B cell (primary cell): ENCODE measurements around the gene BIRC7. TPM values are rescaled to one million over a fixed set of nuclear protein-coding genes. Genes with fewer than 3 reads are reported as not detected.

Experiments used
- ATAC-seq: fragments of 200-7000 bp; cut with Tn5 transposase; one replicate; pipeline ENCODE4 v1.10.0; 2021; ENCODE audit warnings: low read depth, mild to moderate bottlenecking, moderate number of reproducible peaks, moderate library complexity
- CTCF ChIA-PET: fragments of 350-600 bp; sonication (Branson Sonifier 250); formaldehyde crosslinking; loops from one replicate; lab custom pipeline; 2021; ENCODE audit warnings: antibody characterized with exemption, inconsistent platforms; lab: Charles Lee
- POLR2A ChIA-PET: fragments of 350-600 bp; sonication (Branson Sonifier 250); formaldehyde crosslinking; loops from one replicate; lab custom pipeline; 2021; ENCODE audit warnings: antibody characterized with exemption; lab: Charles Lee
- DNase-seq: peaks from one replicate; pipeline ENCODE4 v3.0.0; 2013
- H2AFZ ChIP-seq: 2 replicates; pipeline ENCODE4 v1.6.1; 2012; ENCODE audit warnings: mild to moderate bottlenecking, low read depth, low read length; ENCODE audit not compliant: insufficient read depth, poor library complexity, severe bottlenecking
- H3K27ac ChIP-seq, 2 donors: 1 replicate in 1 of 2; 2 replicates in 1 of 2; pipeline ENCODE4 v1.5.1; 2012 to 2013; ENCODE audit warnings: low read length in 2 of 2, mild to moderate bottlenecking in 2 of 2, moderate library complexity in 1 of 2
- H3K27me3 ChIP-seq, 4 experiments: fragments of 200-600 bp in 1 of 4; sonication (generic) in 1 of 4; replicated peaks in 1 of 4; 1 replicate in 2 of 4; 2 replicates in 2 of 4; pipeline versions ENCODE4 v1.6.1 to v1.7.0; 2013 to 2016; ENCODE audit warnings: low read length in 3 of 4, mild to moderate bottlenecking in 2 of 4, mixed read lengths in 1 of 4, moderate library complexity in 1 of 4; ENCODE audit not compliant: insufficient read depth in 4 of 4, control insufficient read depth in 3 of 4; ENCODE audit errors: control extremely low read depth in 1 of 4
- H3K36me3 ChIP-seq, 2 experiments: replicated peaks in 1 of 2; 1 replicate in 1 of 2; 2 replicates in 1 of 2; pipeline versions ENCODE4 v1.6.1 to v1.7.1; 2013; ENCODE audit warnings: low read length in 1 of 2; ENCODE audit not compliant: insufficient read depth in 2 of 2, control insufficient read depth in 1 of 2; ENCODE audit errors: control extremely low read depth in 1 of 2, extremely low read depth in 1 of 2
- H3K4me1 ChIP-seq, 2 donors: fragments of 200-600 bp in 1 of 2; sonication (generic) in 1 of 2; 1 replicate in 1 of 2; 2 replicates in 1 of 2; pipeline versions ENCODE4 v1.5.1 to v1.6.1; 2013 to 2017; ENCODE audit warnings: low read length in 2 of 2; ENCODE audit not compliant: control insufficient read depth in 2 of 2, insufficient read depth in 2 of 2
- H3K4me2 ChIP-seq: replicated peaks from 2 replicates; pipeline ENCODE3; 2012; ENCODE audit warnings: mild to moderate bottlenecking, low read depth, low read length; ENCODE audit not compliant: poor library complexity, severe bottlenecking
- H3K4me3 ChIP-seq, 5 experiments: fragments of 200-600 bp in 1 of 5; sonication (generic) in 1 of 5; 1 replicate in 3 of 5; 2 replicates in 2 of 5; pipeline versions ENCODE4 v1.5.1 to v1.7.0; 2011 to 2016; ENCODE audit warnings: low read length in 4 of 5, mild to moderate bottlenecking in 4 of 5, low read depth in 2 of 5, control low read depth in 1 of 5, moderate library complexity in 1 of 5; ENCODE audit not compliant: insufficient read depth in 1 of 5; ENCODE audit errors: control extremely low read depth in 1 of 5, extremely low read depth in 1 of 5
- H3K79me2 ChIP-seq: fragments of 200-600 bp; sonication (generic); one replicate; pipeline ENCODE4 v1.6.0; 2016; ENCODE audit warnings: low read length; ENCODE audit not compliant: control insufficient read depth, insufficient read depth
- H3K9ac ChIP-seq: fragments of 200-600 bp; sonication (generic); 2 replicates; pipeline ENCODE4 v1.6.1; 2017; ENCODE audit warnings: mild to moderate bottlenecking, low read length, moderate library complexity
- H3K9me3 ChIP-seq, 3 donors: one replicate each; pipeline versions ENCODE4 v1.6.1 to v1.7.1; 2013; ENCODE audit warnings: low read length in 2 of 3; ENCODE audit not compliant: control insufficient read depth in 2 of 3, insufficient read depth in 1 of 3; ENCODE audit errors: control extremely low read depth in 1 of 3
- H4K20me1 ChIP-seq: 2 replicates; pipeline ENCODE4 v1.6.0; 2012; ENCODE audit warnings: mild to moderate bottlenecking, low read length; ENCODE audit not compliant: insufficient read depth, control insufficient read depth, poor library complexity, severe bottlenecking
- H3K27ac Mint-ChIP-seq: one replicate; pipeline ENCODE4 v1.8.0; 2021; ENCODE audit warnings: mixed read lengths
- H3K27me3 Mint-ChIP-seq: one replicate; pipeline ENCODE4 v1.8.0; 2021; ENCODE audit warnings: mixed read lengths
- H3K4me1 Mint-ChIP-seq: one replicate; pipeline ENCODE4 v1.8.0; 2021; ENCODE audit warnings: mixed read lengths
- H3K4me3 Mint-ChIP-seq: one replicate; pipeline ENCODE4 v1.8.0; 2021; ENCODE audit warnings: mixed read lengths
- H3K9me3 Mint-ChIP-seq: one replicate; pipeline ENCODE4 v1.8.0; 2022; ENCODE audit warnings: mixed read lengths; ENCODE audit not compliant: insufficient read depth
- CTCF ChIP-seq: fragments of 200-600 bp; IDR thresholded peaks from one replicate; pipeline ENCODE4 v1.8.0; 2022; ENCODE audit warnings: antibody characterized with exemption, mild to moderate bottlenecking
- EZH2 ChIP-seq: IDR thresholded peaks from 2 replicates; pipeline ENCODE4 v1.6.1; 2012; ENCODE audit warnings: borderline replicate concordance, low read depth, mild to moderate bottlenecking, moderate library complexity, low read length; ENCODE audit not compliant: insufficient read depth, poor library complexity, severe bottlenecking
- WGBS: methylation state at CpG from one replicate; pipeline ENCODE4 v1.1.5; 2013; ENCODE audit warnings: missing lambda C conversion rate; ENCODE audit not compliant: insufficient coverage; 5-methylcytosine and 5-hydroxymethylcytosine counted together
- intact Hi-C: fragments of 100-400 bp; cut with micrococcal nuclease; formaldehyde crosslinking; loops from one replicate; pipeline ENCODE4 v1.10.0; 2022
- polyA plus RNA-seq: library from polyadenylated mRNA; depleted of rRNA; stranded (reverse); fragments of >200 nt; gene quantifications from 2 replicates; pipeline ENCODE4 v1.2.3, GENCODE V29; 2012
- total RNA-seq, 2 donors: library from RNA; stranded (reverse); fragments of 120-200 nt in 1 of 2; gene quantifications; 1 replicate in 1 of 2; 2 replicates in 1 of 2; pipeline versions ENCODE4 v1.2.3 to v1.2.4, GENCODE V29; 2013 to 2022

Gene BIRC7
- total and polyA plus RNA-seq, 2 donors (not counting 1 experiment from before 2014, with no cell fraction given), result 0.12 TPM; not detected in 1

- Histone ChIP-seq H3K9me3 (no peaks in the 10 kb centered on the region), H3K9ac (peak overlapping the region; percentile 80), H3K4me3 (peak overlapping the region; percentile 55 to 80 (median 69)), H3K27me3 (no peaks in the 10 kb centered on the region), H3K27ac (peak overlapping the region in 1 of 2 donors; percentile 63), H3K4me1 (peaks cover 13 to 16% of the 10 kb centered on the region in 2 donors), H3K36me3 (peaks cover 0 to 7% of the 10 kb centered on the region in 2 experiments), H2AFZ (peak overlapping the region; percentile 83), H3K79me2 (peaks cover 47% of the 10 kb centered on the region), H4K20me1 (peaks cover 41% of the 10 kb centered on the region), H3K4me2 (peak overlapping the region; percentile 93)
- no peak for DNase-seq
- intact Hi-C loops, result no loop called here
- peak overlapping the region; percentile 92 for H3K4me3 Mint-ChIP-seq
- peaks cover 27% of the 10 kb centered on the region for H3K4me1 Mint-ChIP-seq
- CTCF ChIA-PET, result interaction anchor here (1.1 to 2.2 kb wide), 2 partner anchors 36 to 50 kb away, joined by 3 to 8 read pairs; no protein-coding TSS in a partner anchor
- 0% methylated on average over 33 of the region's 37 CpGs for WGBS
- ATAC-seq, result no peak
- no peaks in the 10 kb centered on the region for H3K27me3 Mint-ChIP-seq
- peak overlapping the region; percentile 84 for H3K27ac Mint-ChIP-seq
- POLR2A ChIA-PET, result no interaction called here
- TF ChIP-seq EZH2, result no peak
- TF ChIP-seq CTCF, result no peak
- H3K9me3 Mint-ChIP-seq, result no peaks in the 10 kb centered on the region
These were observed 37.4 kb downstream of the BIRC7 start for GRCh38 chr20:63273059-63273579.

- TF ChIP-seq CTCF, result no peak
- TF ChIP-seq EZH2, result no peak
- no peaks in the 10 kb centered on the region for H3K9me3 ChIP-seq
- peak overlapping the region; percentile 93 for H3K4me2 ChIP-seq
- H3K36me3 ChIP-seq, result peaks cover 0 to 13% of the 10 kb centered on the region in 2 experiments
- Mint-ChIP-seq H3K4me1 (peaks cover 27% of the 10 kb centered on the region), H3K9me3 (no peaks in the 10 kb centered on the region), H3K27me3 (no peaks in the 10 kb centered on the region), H3K4me3 (peak overlapping the region; percentile 92), H3K27ac (peak overlapping the region; percentile 84)
- no peaks in the 10 kb centered on the region for H3K27me3 ChIP-seq
- peak overlapping the region; percentile 83 for H2AFZ ChIP-seq
- ChIA-PET POLR2A (no interaction called here), CTCF (interaction anchor here (1.1 kb wide), 1 partner anchor 36 kb away, joined by 3 read pairs; no protein-coding TSS in a partner anchor)
- no peak overlapping the region for H3K27ac ChIP-seq
- peaks cover 47% of the 10 kb centered on the region for H3K79me2 ChIP-seq
- H3K4me3 ChIP-seq, result peak overlapping the region; percentile 55 to 80 (median 69)
- peak overlapping the region; percentile 80 for H3K9ac ChIP-seq
- intact Hi-C loops, result no loop called here
- ATAC-seq, result no peak
- DNase-seq, result no peak
- WGBS, result 57% methylated on average over 17 of the region's 20 CpGs
- H4K20me1 ChIP-seq, result peaks cover 45% of the 10 kb centered on the region
- H3K4me1 ChIP-seq, result peaks cover 13 to 16% of the 10 kb centered on the region in 2 donors
These were observed 38.1 kb downstream of the BIRC7 start for GRCh38 chr20:63273635-63274380.
